ENCODE measurements around the gene UBE3D.
"Not testable (repeated sequence)": the region's sequence is repeated elsewhere in the genome, so short reads cannot be mapped to it uniquely, and the experiment has no call there.

Gene UBE3D

GRCh38 chr6:83051377-83052172 is 14.1 kb downstream of the UBE3D start:
- DNase-seq: no peak

GRCh38 chr6:83047065-83047754 is 18.4 kb downstream of the UBE3D start:
- no peak for DNase-seq

GRCh38 chr6:83044091-83044768 is 21.4 kb downstream of the UBE3D start:
- DNase-seq: no peak

- DNase-seq: no peak
These were observed 23.1 kb downstream of the UBE3D start for GRCh38 chr6:83042467-83043053.

GRCh38 chr6:83038246-83038645 is 27.4 kb downstream of the UBE3D start:
- DNase-seq: no peak

- no peak for DNase-seq
These were observed 34.0 kb downstream of the UBE3D start for GRCh38 chr6:83031689-83032088.

- DNase-seq: no peak
These were observed 45.9 kb downstream of the UBE3D start for GRCh38 chr6:83019741-83020140.

- DNase-seq: not testable (repeated sequence)
These were observed 54.5 kb downstream of the UBE3D start for GRCh38 chr6:83011131-83011530.

GRCh38 chr6:83008626-83009025 is 57.0 kb downstream of the UBE3D start:
- DNase-seq: no peak

- DNase-seq: no peak
These were observed 59.3 kb downstream of the UBE3D start for GRCh38 chr6:83006270-83006905.

GRCh38 chr6:82996156-82996555 is 69.5 kb downstream of the UBE3D start:
- no peak for DNase-seq

- DNase-seq: no peak
These were observed 70.6 kb downstream of the UBE3D start for GRCh38 chr6:82995066-82995465.

GRCh38 chr6:82989736-82990290 is 75.8 kb downstream of the UBE3D start:
- no peak for DNase-seq

GRCh38 chr6:82988930-82989351 is 76.7 kb downstream of the UBE3D start:
- no peak for DNase-seq

GRCh38 chr6:82987951-82988350 is 77.7 kb downstream of the UBE3D start:
- no peak for DNase-seq

- no peak for DNase-seq
These were observed 78.2 kb downstream of the UBE3D start for GRCh38 chr6:82987416-82987815.

GRCh38 chr6:82984720-82985119 is 80.9 kb downstream of the UBE3D start:
- no peak for DNase-seq

GRCh38 chr6:82980086-82980485 is 85.6 kb downstream of the UBE3D start:
- no peak for DNase-seq

- DNase-seq: no peak
These were observed 86.0 kb downstream of the UBE3D start for GRCh38 chr6:82979657-82980056.

- no peak for DNase-seq
These were observed 87.2 kb downstream of the UBE3D start for GRCh38 chr6:82978362-82978945.

GRCh38 chr6:82976179-82976578 is 89.5 kb downstream of the UBE3D start:
- no peak for DNase-seq

- DNase-seq: no peak
These were observed 93.7 kb downstream of the UBE3D start for GRCh38 chr6:82971877-82972460.
